Stomach (tissue), 4 donors: Measurements from ENCODE around the gene MYL5.

ENCODE experiments used
- POLR2A ChIP-seq, 4 donors: fragments of 450-650 bp; IDR thresholded peaks; one replicate each; pipeline ENCODE4 v1.6.1; 2016; ENCODE audit warnings: antibody characterized with exemption in 4 of 4, control low read depth in 2 of 4, mild to moderate bottlenecking in 1 of 4, moderate library complexity in 1 of 4
- TF ChIP-seq, protein P1 (sequence below), 7 experiments: fragments of 450-650 bp in 4 of 7; fragments of 200-600 bp in 3 of 7; sonication (generic) in 3 of 7; IDR thresholded peaks; one replicate each; pipeline ENCODE4 v1.5.1; 2016 to 2019; ENCODE audit warnings: antibody characterized with exemption in 7 of 7, control low read depth in 2 of 7, mild to moderate bottlenecking in 1 of 7

DNA sequence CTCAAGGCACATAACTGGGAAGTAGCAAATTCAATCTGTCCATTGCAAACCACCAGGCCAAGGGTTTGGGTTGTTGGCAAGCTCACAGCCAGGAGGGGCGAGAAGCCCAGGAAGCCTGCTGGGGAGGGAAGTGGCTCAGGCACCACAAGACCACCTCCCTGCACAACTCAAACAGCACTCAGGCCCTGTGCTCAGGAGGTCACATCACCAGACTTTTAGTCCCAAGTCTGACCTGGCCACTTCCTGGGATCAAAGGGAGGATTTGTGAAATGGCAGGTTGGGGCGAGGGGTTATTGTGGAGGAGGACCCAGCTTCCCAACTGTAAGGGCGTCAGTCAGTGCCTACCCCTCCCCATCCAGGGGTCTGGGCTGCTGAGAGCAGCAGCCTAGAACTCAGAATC, 2.6 kb upstream of the MYL5 start:
- TF ChIP-seq, protein P1, sequence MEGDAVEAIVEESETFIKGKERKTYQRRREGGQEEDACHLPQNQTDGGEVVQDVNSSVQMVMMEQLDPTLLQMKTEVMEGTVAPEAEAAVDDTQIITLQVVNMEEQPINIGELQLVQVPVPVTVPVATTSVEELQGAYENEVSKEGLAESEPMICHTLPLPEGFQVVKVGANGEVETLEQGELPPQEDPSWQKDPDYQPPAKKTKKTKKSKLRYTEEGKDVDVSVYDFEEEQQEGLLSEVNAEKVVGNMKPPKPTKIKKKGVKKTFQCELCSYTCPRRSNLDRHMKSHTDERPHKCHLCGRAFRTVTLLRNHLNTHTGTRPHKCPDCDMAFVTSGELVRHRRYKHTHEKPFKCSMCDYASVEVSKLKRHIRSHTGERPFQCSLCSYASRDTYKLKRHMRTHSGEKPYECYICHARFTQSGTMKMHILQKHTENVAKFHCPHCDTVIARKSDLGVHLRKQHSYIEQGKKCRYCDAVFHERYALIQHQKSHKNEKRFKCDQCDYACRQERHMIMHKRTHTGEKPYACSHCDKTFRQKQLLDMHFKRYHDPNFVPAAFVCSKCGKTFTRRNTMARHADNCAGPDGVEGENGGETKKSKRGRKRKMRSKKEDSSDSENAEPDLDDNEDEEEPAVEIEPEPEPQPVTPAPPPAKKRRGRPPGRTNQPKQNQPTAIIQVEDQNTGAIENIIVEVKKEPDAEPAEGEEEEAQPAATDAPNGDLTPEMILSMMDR (IDR thresholded peaks at IDR 0.05) = no peak
- no peak for TF ChIP-seq POLR2A (IDR thresholded peaks at IDR 0.05)
